HEK293 (cell line): Measurements from ENCODE around the gene CD9.

Experiments used
- CTCF ChIA-PET: fragments of 350-600 bp; formaldehyde crosslinking; extraction: SDS; loops from one replicate; lab custom pipeline; 2021; ENCODE audit warnings: antibody characterized with exemption; lab: Yijun Ruan, JAX
- POLR2A ChIA-PET: fragments of 300-600 bp; formaldehyde crosslinking; extraction: SDS; loops from one replicate; lab custom pipeline; 2020; ENCODE audit warnings: antibody characterized with exemption, inconsistent platforms; lab: Yijun Ruan, JAX
- H3K27ac ChIP-seq: fragments of 200-500 bp; sonication (Bioruptor generic); 2 replicates; pipeline ENCODE4 v1.5.1; 2014; ENCODE audit warnings: low read depth, low read length, control low read depth, inconsistent platforms; ENCODE audit errors: extremely low read depth
- H3K36me3 ChIP-seq, 2 experiments: fragments of 200-500 bp in 1 of 2; sonication (Bioruptor generic) in 1 of 2; 1 replicate in 1 of 2; 2 replicates in 1 of 2; pipeline ENCODE4 v1.5.1; 2014 to 2017; ENCODE audit warnings: inconsistent platforms in 2 of 2, low read length in 2 of 2; ENCODE audit not compliant: control insufficient read depth in 2 of 2, insufficient read depth in 1 of 2
- H3K4me1 ChIP-seq: fragments of 200-500 bp; sonication (Bioruptor generic); 2 replicates; pipeline ENCODE4 v1.5.1; 2014; ENCODE audit warnings: mild to moderate bottlenecking, low read length, inconsistent platforms; ENCODE audit not compliant: control insufficient read depth, insufficient read depth
- H3K4me3 ChIP-seq: 2 replicates; pipeline ENCODE4 v1.5.1; 2011; ENCODE audit warnings: low read depth, mild to moderate bottlenecking, control low read depth, low read length, moderate library complexity
- H3K9me3 ChIP-seq: fragments of 200-500 bp; sonication (Bioruptor generic); 2 replicates; pipeline ENCODE4 v1.5.1; 2014; ENCODE audit warnings: low read depth, low read length, inconsistent platforms; ENCODE audit not compliant: control insufficient read depth, insufficient read depth
- EGR2 ChIP-seq: fragments of 450-650 bp; formaldehyde crosslinking; IDR thresholded peaks from 2 replicates; pipeline ENCODE4 v1.5.1; 2016; ENCODE audit warnings: low read depth, missing biosample characterization, missing genetic modification characterization
- GLIS2 ChIP-seq: fragments of 450-650 bp; formaldehyde crosslinking; IDR thresholded peaks from 2 replicates; pipeline ENCODE4 v1.5.1; 2016; ENCODE audit warnings: missing biosample characterization, missing genetic modification characterization
- HIC1 ChIP-seq: fragments of 450-650 bp; formaldehyde crosslinking; IDR thresholded peaks from 2 replicates; pipeline ENCODE4 v1.5.1; 2016; ENCODE audit warnings: missing biosample characterization, missing genetic modification characterization
- PRDM1 ChIP-seq: fragments of 450-650 bp; formaldehyde crosslinking; IDR thresholded peaks from 2 replicates; pipeline ENCODE4; 2016; ENCODE audit warnings: missing biosample characterization, missing genetic modification characterization
- RBAK ChIP-seq: fragments of 450-650 bp; formaldehyde crosslinking; IDR thresholded peaks from 2 replicates; pipeline ENCODE4 v1.5.1; 2016; ENCODE audit warnings: missing biosample characterization, missing genetic modification characterization
- SP7 ChIP-seq: fragments of 450-650 bp; formaldehyde crosslinking; IDR thresholded peaks from 2 replicates; pipeline ENCODE4 v1.5.1; 2016; ENCODE audit warnings: missing biosample characterization, missing genetic modification characterization
- ZBTB48 ChIP-seq: fragments of 450-650 bp; formaldehyde crosslinking; IDR thresholded peaks from 2 replicates; pipeline ENCODE4 v1.5.1; 2016; ENCODE audit warnings: missing biosample characterization, missing genetic modification characterization
- ZBTB8A ChIP-seq: fragments of 450-650 bp; formaldehyde crosslinking; IDR thresholded peaks from 2 replicates; pipeline ENCODE4 v1.5.1; 2016; ENCODE audit warnings: missing biosample characterization, missing genetic modification characterization
- ZFHX2 ChIP-seq: fragments of 450-650 bp; formaldehyde crosslinking; conservative IDR thresholded peaks from 2 replicates; pipeline ENCODE4 v1.5.1; 2016; ENCODE audit warnings: missing biosample characterization, missing genetic modification characterization
- ZFP37 ChIP-seq: fragments of 450-650 bp; formaldehyde crosslinking; IDR thresholded peaks from 2 replicates; pipeline ENCODE4 v1.5.1; 2016; ENCODE audit warnings: missing biosample characterization, missing genetic modification characterization
- ZFP69B ChIP-seq: fragments of 450-650 bp; formaldehyde crosslinking; IDR thresholded peaks from 2 replicates; pipeline ENCODE4 v1.5.1; 2016; ENCODE audit warnings: missing biosample characterization, missing genetic modification characterization
- ZNF10 ChIP-seq: fragments of 450-650 bp; formaldehyde crosslinking; IDR thresholded peaks from 2 replicates; pipeline ENCODE4 v1.5.1; 2017; ENCODE audit warnings: missing biosample characterization, missing genetic modification characterization
- ZNF155 ChIP-seq: fragments of 450-650 bp; formaldehyde crosslinking; IDR thresholded peaks from 2 replicates; pipeline ENCODE4 v1.5.1; 2016; ENCODE audit warnings: missing biosample characterization, missing genetic modification characterization
- ZNF335 ChIP-seq: fragments of 450-650 bp; formaldehyde crosslinking; conservative IDR thresholded peaks from 2 replicates; pipeline ENCODE4 v1.5.1; 2016; ENCODE audit warnings: missing biosample characterization, missing genetic modification characterization
- ZNF341 ChIP-seq: fragments of 450-650 bp; formaldehyde crosslinking; IDR thresholded peaks from 2 replicates; pipeline ENCODE4; 2016; ENCODE audit warnings: low read depth, missing biosample characterization, missing genetic modification characterization
- ZNF366 ChIP-seq: fragments of 450-650 bp; formaldehyde crosslinking; conservative IDR thresholded peaks from 2 replicates; pipeline ENCODE4 v1.5.1; 2016; ENCODE audit warnings: missing biosample characterization, missing genetic modification characterization
- ZNF433 ChIP-seq: fragments of 450-650 bp; formaldehyde crosslinking; IDR thresholded peaks from 2 replicates; pipeline ENCODE4 v1.5.1; 2016; ENCODE audit warnings: missing biosample characterization, missing genetic modification characterization, low read depth
- ZNF449 ChIP-seq: fragments of 450-650 bp; formaldehyde crosslinking; IDR thresholded peaks from 2 replicates; pipeline ENCODE4 v1.5.1; 2017; ENCODE audit warnings: missing biosample characterization, mild to moderate bottlenecking, missing genetic modification characterization, moderate library complexity
- ZNF555 ChIP-seq: fragments of 450-650 bp; formaldehyde crosslinking; conservative IDR thresholded peaks from 2 replicates; pipeline ENCODE4 v1.5.1; 2017; ENCODE audit warnings: missing biosample characterization, mild to moderate bottlenecking, missing genetic modification characterization, inconsistent platforms
- ZNF558 ChIP-seq: fragments of 450-650 bp; formaldehyde crosslinking; IDR thresholded peaks from 2 replicates; pipeline ENCODE4 v1.5.1; 2016; ENCODE audit warnings: missing biosample characterization, missing genetic modification characterization
- ZNF560 ChIP-seq: fragments of 450-650 bp; formaldehyde crosslinking; IDR thresholded peaks from 2 replicates; pipeline ENCODE4 v1.5.1; 2017; ENCODE audit warnings: missing biosample characterization, missing genetic modification characterization, borderline replicate concordance
- ZNF600 ChIP-seq: fragments of 450-650 bp; formaldehyde crosslinking; IDR thresholded peaks from 2 replicates; pipeline ENCODE4 v1.5.1; 2016; ENCODE audit warnings: missing biosample characterization, missing genetic modification characterization
- ZNF629 ChIP-seq: fragments of 450-650 bp; formaldehyde crosslinking; IDR thresholded peaks from 2 replicates; pipeline ENCODE4 v1.5.1; 2017; ENCODE audit warnings: missing biosample characterization, missing genetic modification characterization
- ZNF654 ChIP-seq: fragments of 450-650 bp; formaldehyde crosslinking; IDR thresholded peaks from 2 replicates; pipeline ENCODE4 v1.5.1; 2016; ENCODE audit warnings: low read depth, missing biosample characterization, missing genetic modification characterization
- ZNF660 ChIP-seq: fragments of 450-650 bp; IDR thresholded peaks from 2 replicates; pipeline ENCODE4 v1.5.1; 2018; ENCODE audit warnings: missing biosample characterization, mild to moderate bottlenecking, missing genetic modification characterization
- ZNF701 ChIP-seq: fragments of 450-650 bp; formaldehyde crosslinking; IDR thresholded peaks from 2 replicates; pipeline ENCODE4 v1.5.1; 2016; ENCODE audit warnings: missing biosample characterization, missing genetic modification characterization
- TF ChIP-seq, protein P1 (sequence below): fragments of 450-650 bp; formaldehyde crosslinking; IDR thresholded peaks from 2 replicates; pipeline ENCODE4 v1.5.1; 2016; ENCODE audit warnings: missing biosample characterization, missing genetic modification characterization

The CD9 gene

DNA sequence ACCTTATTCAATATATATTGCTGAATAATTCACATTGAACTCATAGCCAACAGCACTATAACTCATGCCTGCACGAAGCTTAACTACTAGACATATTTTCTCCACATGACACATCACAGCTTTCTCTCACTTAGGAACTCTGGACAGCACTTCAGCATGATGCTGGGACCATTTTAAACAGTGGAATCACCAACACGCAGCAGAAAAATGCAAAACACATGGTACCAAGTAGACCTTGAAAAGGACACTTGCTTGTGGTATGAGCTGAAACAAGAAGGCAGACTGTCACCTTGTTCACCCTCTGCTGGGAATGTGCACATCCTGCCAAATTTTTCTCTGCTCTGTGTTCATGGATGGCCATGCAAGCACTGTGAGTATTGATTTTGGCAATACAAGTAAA, 34.8 kb upstream of the CD9 start:
- no peak overlapping the region for H3K4me3 ChIP-seq
- H3K9me3 ChIP-seq = no peaks in the 10 kb centered on the region
- no peaks in the 10 kb centered on the region for H3K36me3 ChIP-seq
- ChIA-PET CTCF (interaction anchor here (0.6 kb wide), 1 partner anchor 9 kb away, joined by 3 read pairs; no protein-coding TSS in a partner anchor), POLR2A (no interaction called here)
- no peaks in the 10 kb centered on the region for H3K4me1 ChIP-seq
- no peak overlapping the region for H3K27ac ChIP-seq
- TF ChIP-seq ZBTB8A (tag by site-specific recombination) (no peak), ZNF654 (tag by site-specific recombination) (no peak), ZNF555 (no peak), ZNF341 (tag by site-specific recombination) (no peak)
- TF ChIP-seq, protein P1, sequence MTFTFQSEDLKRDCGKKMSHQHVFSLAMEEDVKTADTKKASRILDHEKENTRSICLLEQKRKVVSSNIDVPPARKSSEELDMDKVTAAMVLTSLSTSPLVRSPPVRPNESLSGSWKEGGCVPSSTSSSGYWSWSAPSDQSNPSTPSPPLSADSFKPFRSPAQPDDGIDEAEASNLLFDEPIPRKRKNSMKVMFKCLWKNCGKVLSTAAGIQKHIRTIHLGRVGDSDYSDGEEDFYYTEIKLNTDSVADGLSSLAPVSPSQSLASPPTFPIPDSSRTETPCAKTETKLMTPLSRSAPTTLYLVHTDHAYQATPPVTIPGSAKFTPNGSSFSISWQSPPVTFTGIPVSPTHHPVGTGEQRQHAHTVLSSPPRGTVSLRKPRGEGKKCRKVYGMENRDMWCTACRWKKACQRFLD = no peak

GRCh38 chr12:6166808-6167207, 33.4 kb upstream of the CD9 start:
- no peaks in the 10 kb centered on the region for H3K9me3 ChIP-seq
- H3K4me1 ChIP-seq = no peaks in the 10 kb centered on the region
- H3K27ac ChIP-seq = no peak overlapping the region
- no peaks in the 10 kb centered on the region for H3K36me3 ChIP-seq
- TF ChIP-seq GLIS2 (tag by site-specific recombination) (peak; percentile 30; the same call in 1 of the 2 replicates), ZNF560 (tag by site-specific recombination) (no peak)
- no peak overlapping the region for H3K4me3 ChIP-seq
- ChIA-PET CTCF (no interaction called here), POLR2A (no interaction called here)

DNA sequence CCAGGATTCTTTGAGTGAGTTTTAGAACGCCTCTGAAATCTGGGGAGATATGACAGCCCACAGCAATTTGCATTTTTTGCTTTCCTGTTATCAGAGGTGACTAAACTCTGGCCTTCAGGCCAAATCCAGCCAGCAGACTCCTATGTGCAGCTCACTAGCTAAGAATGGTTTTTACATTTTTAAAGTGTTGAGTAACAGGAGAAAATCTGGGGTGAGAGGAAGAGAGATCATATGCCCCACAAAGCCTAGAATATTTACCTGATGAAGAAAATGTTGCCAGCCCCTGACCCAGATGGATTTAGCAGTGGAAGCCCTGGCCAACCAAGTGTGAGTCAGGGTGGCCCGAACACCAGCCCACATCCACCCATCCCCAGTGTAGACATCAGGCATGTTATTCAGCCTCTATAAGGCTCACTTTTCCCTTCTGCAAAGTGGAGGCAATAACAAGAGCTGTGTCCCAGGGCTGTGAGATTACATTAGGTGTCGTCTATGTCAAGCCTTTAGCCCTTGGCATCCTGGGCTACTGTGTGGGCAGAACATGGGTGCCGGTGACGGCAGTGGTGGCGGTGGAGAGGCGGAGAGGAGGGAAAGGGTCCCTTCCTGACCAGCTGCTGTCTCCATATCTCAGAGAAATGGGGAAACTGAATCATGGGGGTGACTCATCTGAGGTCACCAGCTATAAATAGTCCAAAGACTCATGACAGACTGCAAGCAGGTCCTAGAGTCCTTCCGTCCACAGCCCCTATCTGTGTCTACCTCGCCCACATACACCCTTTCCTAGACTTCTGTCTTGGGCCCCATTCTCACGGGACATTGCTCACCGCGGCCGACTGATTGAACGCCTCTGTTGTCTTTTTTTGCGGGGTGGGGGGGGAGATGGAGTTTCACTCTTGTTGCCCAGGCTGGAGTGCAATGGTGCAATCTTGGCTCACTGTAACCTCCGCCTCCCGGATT, 32.6 kb upstream of the CD9 start:
- POLR2A ChIA-PET = no interaction called here
- Histone ChIP-seq H3K4me1 (no peaks in the 10 kb centered on the region), H3K9me3 (no peaks in the 10 kb centered on the region), H3K36me3 (no peaks in the 10 kb centered on the region), H3K4me3 (no peak overlapping the region), H3K27ac (no peak overlapping the region)
- CTCF ChIA-PET = interaction anchor here (0.7 to 0.8 kb wide), 2 partner anchors 28 to 390 kb away, joined by 3 to 4 read pairs; no protein-coding TSS in a partner anchor
- TF ChIP-seq EGR2 (tag by site-specific recombination) (peak; percentile 73), ZNF366 (peak; percentile 77), ZNF558 (tag by site-specific recombination) (0 out of 2 replicates have a peak, but pooled peaks have one; percentile 26), ZNF155 (no peak), ZFHX2 (tag by site-specific recombination) (peak; percentile 83), ZNF600 (tag by site-specific recombination) (peak; percentile 60; the same call in 1 of the 2 replicates), ZNF433 (tag by site-specific recombination) (no peak), ZBTB48 (tag by site-specific recombination) (peak; percentile 64; the same call in 1 of the 2 replicates), ZNF335 (tag by site-specific recombination) (peak; percentile 64), ZNF660 (peak; percentile 71; the same call in 1 of the 2 replicates), SP7 (peak; percentile 70), PRDM1 (tag by site-specific recombination) (peak; percentile 45; the same call in 1 of the 2 replicates), ZFP69B (tag by site-specific recombination) (no peak), RBAK (0 out of 2 replicates have a peak, but pooled peaks have one; percentile 31), ZNF449 (tag by site-specific recombination) (peak; percentile 55; the same call in 1 of the 2 replicates), ZNF10 (peak; percentile 71), ZFP37 (tag by site-specific recombination) (0 out of 2 replicates have a peak, but pooled peaks have one; percentile 68), HIC1 (peak; percentile 56; the same call in 1 of the 2 replicates), ZNF629 (peak; percentile 57), ZNF701 (tag by site-specific recombination) (no peak)
